Measurements from ENCODE around the gene RNASET2.

- TF ChIP-seq CTCF (IDR thresholded peaks at IDR 0.05; ENCODE audit: low read length) (no peak), EZH2 (IDR thresholded peaks at IDR 0.05; ENCODE audit: borderline replicate concordance, low read length) (no peak)
These were observed 1.4 kb upstream of the RNASET2 start for GRCh38 chr6:166957805-166958076.

Measured in OCI-LY1 (cell line).